HepG2 (cell line): Measurements from ENCODE around the gene FUNDC1. TPM values are rescaled to one million over a fixed set of nuclear protein-coding genes. Genes with fewer than 3 reads are reported as not detected.

Source experiments
- ATAC-seq: fragments of 200-7000 bp; cut with Tn5 transposase; 3 replicates; pipeline ENCODE4 v1.9.1; 2020; ENCODE audit warnings: mild to moderate bottlenecking, moderate library complexity
- BruUV-seq: library from RNA; stranded (reverse); fragments of 400-500 nt; replicated peaks from 2 replicates; lab custom pipeline; 2021; lab: Mats Ljungman, UMichigan
- CTCF ChIA-PET: fragments of 300-600 bp; formaldehyde crosslinking; extraction: SDS; loops from one replicate; lab custom pipeline; 2021; ENCODE audit warnings: low total read pairs, inconsistent platforms, low intra/inter-chr PET ratio; lab: Yijun Ruan, JAX
- POLR2A ChIA-PET: fragments of 350-600 bp; sonication (Branson Sonifier 250); formaldehyde crosslinking; loops from one replicate; lab custom pipeline; 2020; ENCODE audit warnings: antibody characterized with exemption, inconsistent platforms; lab: Yijun Ruan, JAX
- DNase-seq: peaks from one replicate; pipeline ENCODE4 v3.0.0-alpha.2; 2015; ENCODE audit warnings: low spot score
- FAIRE-seq: peaks from 3 replicates; lab custom pipeline; 2011; peaks lifted over from hg19 to GRCh38; lab: Jason Lieb, UNC
- H2AFZ ChIP-seq: one replicate; pipeline ENCODE4 v1.6.1; 2011; ENCODE audit warnings: low read length, inconsistent platforms
- H3K27ac ChIP-seq: fragments of 300-600 bp; 3 replicates; pipeline ENCODE4 v1.8.0; 2011; ENCODE audit warnings: mixed run types, mild to moderate bottlenecking, mixed read lengths, low read length, inconsistent platforms; ENCODE audit not compliant: insufficient read depth; ENCODE audit errors: extremely low read length
- H3K27me3 ChIP-seq, 2 experiments: fragments of 200-600 bp in 1 of 2; 2 replicates in 1 of 2; 3 replicates in 1 of 2; pipeline versions ENCODE4 v1.6.0 to v1.8.0; 2011; ENCODE audit warnings: low read length in 2 of 2, mild to moderate bottlenecking in 2 of 2, moderate library complexity in 2 of 2, inconsistent platforms in 1 of 2; ENCODE audit not compliant: insufficient read depth in 2 of 2, control insufficient read depth in 1 of 2
- H3K36me3 ChIP-seq, 2 experiments: fragments of 200-600 bp in 1 of 2; replicated peaks in 1 of 2; 2 replicates in 1 of 2; 3 replicates in 1 of 2; pipeline versions ENCODE4 v1.5.1 to v1.8.0; 2011; ENCODE audit warnings: low read length in 2 of 2, inconsistent platforms in 1 of 2; ENCODE audit not compliant: insufficient read depth in 2 of 2, control insufficient read depth in 1 of 2
- H3K4me1 ChIP-seq: 2 replicates; pipeline ENCODE4 v1.5.1; 2012; ENCODE audit warnings: low read length, inconsistent platforms; ENCODE audit not compliant: insufficient read depth
- H3K4me2 ChIP-seq: 2 replicates; pipeline ENCODE4 v1.6.0; 2011; ENCODE audit warnings: low read depth, low read length, inconsistent platforms
- H3K4me3 ChIP-seq, 3 experiments: fragments of 200-600 bp in 1 of 3; sonication (generic), shearing (Covaris generic) in 1 of 3; replicated peaks in 1 of 3; 2 replicates each; pipeline ENCODE4 v1.5.1; 2011 to 2016; ENCODE audit warnings: low read length in 3 of 3, inconsistent platforms in 2 of 3, low read depth in 2 of 3, mild to moderate bottlenecking in 2 of 3, control low read depth in 1 of 3, mixed read lengths in 1 of 3; ENCODE audit not compliant: insufficient read depth in 1 of 3
- H3K79me2 ChIP-seq: one replicate; pipeline ENCODE4 v1.6.1; 2011; ENCODE audit warnings: low read length, inconsistent platforms; ENCODE audit not compliant: insufficient read depth
- H3K9ac ChIP-seq: 2 replicates; pipeline ENCODE4 v1.6.0; 2011; ENCODE audit warnings: mild to moderate bottlenecking, low read depth, low read length, inconsistent platforms; ENCODE audit not compliant: insufficient read depth
- H3K9me3 ChIP-seq: 2 replicates; pipeline ENCODE4 v1.5.1; 2012; ENCODE audit warnings: mild to moderate bottlenecking, low read length
- H4K20me1 ChIP-seq: 2 replicates; pipeline ENCODE4 v1.6.0; 2011; ENCODE audit warnings: inconsistent platforms, mild to moderate bottlenecking, low read length, moderate library complexity; ENCODE audit not compliant: insufficient read depth
- CC2D1A ChIP-seq: sonication (generic); formaldehyde crosslinking; IDR thresholded peaks from 2 replicates; pipeline ENCODE4 v1.8.1; 2023; ENCODE audit warnings: mild to moderate bottlenecking, missing genetic modification reagents
- CHD4 ChIP-seq: fragments of 200-600 bp; sonication (generic); IDR thresholded peaks from 2 replicates; pipeline ENCODE4 v1.7.0; 2017; ENCODE audit warnings: mild to moderate bottlenecking, low read length, borderline replicate concordance
- LBX2 ChIP-seq: sonication (generic); formaldehyde crosslinking; IDR thresholded peaks from 2 replicates; pipeline ENCODE4 v1.5.0; 2020; ENCODE audit warnings: missing genetic modification reagents, mild to moderate bottlenecking, borderline replicate concordance
- MTF2 ChIP-seq: sonication (generic); formaldehyde crosslinking; IDR thresholded peaks from 2 replicates; pipeline ENCODE4 v1.5.0; 2020; ENCODE audit warnings: missing genetic modification reagents, borderline replicate concordance
- NCOA2 ChIP-seq: sonication (generic); formaldehyde crosslinking; IDR thresholded peaks from 2 replicates; pipeline ENCODE4 v1.8.0; 2022; ENCODE audit warnings: inconsistent platforms
- NFAT5 ChIP-seq: sonication (generic); formaldehyde crosslinking; IDR thresholded peaks from 2 replicates; pipeline ENCODE4 v1.4.0; 2020; ENCODE audit warnings: missing genetic modification reagents
- PLRG1 ChIP-seq: fragments of 450-650 bp; conservative IDR thresholded peaks from 2 replicates; pipeline ENCODE4 v1.6.1; 2016
- ZFYVE20 ChIP-seq: sonication (generic); formaldehyde crosslinking; IDR thresholded peaks from 2 replicates; pipeline ENCODE4 v1.8.0; 2023; ENCODE audit warnings: low read depth, mild to moderate bottlenecking, moderate library complexity, missing genetic modification reagents, borderline replicate concordance
- ZNF263 ChIP-seq: sonication (generic); formaldehyde crosslinking; IDR thresholded peaks from 2 replicates; pipeline ENCODE4 v1.4.0; 2020; ENCODE audit warnings: missing genetic modification reagents
- ZNF451 ChIP-seq: sonication (generic); formaldehyde crosslinking; IDR thresholded peaks from 2 replicates; pipeline ENCODE4 v1.5.0; 2020; ENCODE audit warnings: mild to moderate bottlenecking, missing genetic modification reagents
- ZNF574 ChIP-seq: sonication (generic); formaldehyde crosslinking; IDR thresholded peaks from 2 replicates; pipeline ENCODE4 v1.4.0; 2020; ENCODE audit warnings: missing genetic modification reagents
- ZNF703 ChIP-seq: sonication (generic); formaldehyde crosslinking; IDR thresholded peaks from 2 replicates; pipeline ENCODE4 v1.5.1; 2020; ENCODE audit warnings: missing genetic modification reagents, mild to moderate bottlenecking, moderate library complexity, borderline replicate concordance
- WGBS: methylation state at CpG from one replicate; pipeline ENCODE4 v1.1.6; 2017; ENCODE audit warnings: low lambda C conversion rate; 5-methylcytosine and 5-hydroxymethylcytosine counted together
- in situ Hi-C: cut with HindIII; loops from 2 replicates; pipeline ENCODE4 v1.10.0; 2017; ENCODE audit warnings: low pct_unique_long_range_greater_than_20kb; ENCODE audit not compliant: extremely low pct_ligation_motif_present
- intact Hi-C: fragments of 100-400 bp; cut with micrococcal nuclease; formaldehyde crosslinking; loops from one replicate; pipeline ENCODE4 v1.10.0; 2022; ENCODE audit not compliant: unreplicated experiment
- polyA plus RNA-seq, 8 experiments: library from polyadenylated mRNA; depleted of rRNA in 3 of 8; stranded (reverse) in 7 of 8; unstranded in 1 of 8; fragments of >200 nt; fragmentation: Illumina TruSeq in 4 of 8; extraction: Trizol in 4 of 8; gene quantifications; 2 replicates each; pipeline versions ENCODE4 v1.2.1 to v1.2.3, GENCODE V29; 2011 to 2016; ENCODE audit warnings: low read depth in 4 of 8, missing spikeins in 1 of 8, mixed read lengths in 1 of 8; ENCODE audit not compliant: insufficient read depth in 1 of 8
- total RNA-seq, 5 experiments: library from RNA; depleted of rRNA; stranded (reverse); fragments of >200 nt; fragmentation: Illumina TruSeq; extraction: Trizol; gene quantifications; 2 replicates each; pipeline ENCODE4 v1.2.3, GENCODE V29; 2016; ENCODE audit warnings: low read depth in 1 of 5

FUNDC1 gene
- total and polyA plus RNA-seq, 2 of the 13 experiments (the other 11 are each of a cell fraction or from before 2014, with no cell fraction given), result 11.9 to 13.9 TPM

- no peak for TF ChIP-seq ZNF451 (CRISPR knock-in tag)
- TF ChIP-seq NCOA2 (CRISPR knock-in tag), result no peak
- no peak for TF ChIP-seq PLRG1
- TF ChIP-seq ZNF263 (CRISPR knock-in tag), result no peak
- TF ChIP-seq ZNF703, result no peak
- no peak for TF ChIP-seq LBX2 (CRISPR knock-in tag)
- no peak for TF ChIP-seq ZNF574 (CRISPR knock-in tag)
- no peak for TF ChIP-seq CHD4
- TF ChIP-seq MTF2, result no peak
- no peak for TF ChIP-seq CC2D1A (CRISPR knock-in tag)
- TF ChIP-seq, all 625 proteins: peak for 0
Measured at GRCh38 chrX:44507292-44507691, 35.4 kb downstream of the FUNDC1 start (continued).

- in situ Hi-C loops, result no loop called here
- Histone ChIP-seq H3K27me3 (no peaks in the 10 kb centered on the region), H3K4me2 (no peak overlapping the region), H4K20me1 (no peaks in the 10 kb centered on the region), H3K27ac (no peak overlapping the region), H3K4me1 (no peaks in the 10 kb centered on the region), H3K36me3 (no peaks in the 10 kb centered on the region), H2AFZ (no peak overlapping the region), H3K4me3 (no peak overlapping the region), H3K9me3 (no peaks in the 10 kb centered on the region), H3K79me2 (no peaks in the 10 kb centered on the region), H3K9ac (no peak overlapping the region)
- DNase-seq, result no peak
- FAIRE-seq, result no peak
- CTCF ChIA-PET, result no interaction called here
- WGBS, result 3% methylated on average over 2 of the region's 2 CpGs
- POLR2A ChIA-PET, result no interaction called here
- BruUV-seq, result no TSS peak
- ATAC-seq, result no peak
- TF ChIP-seq ZFYVE20 (no peak), NFAT5 (CRISPR knock-in tag) (no peak)
- intact Hi-C loops, result no loop called here
Measured at GRCh38 chrX:44506678-44507077, 36.0 kb downstream of the FUNDC1 start.
